ENCODE measurements around the gene TTLL9. TPM values are rescaled to one million over a fixed set of nuclear protein-coding genes. Genes with fewer than 3 reads are reported as not detected.
"Not testable (repeated sequence)": the region's sequence is repeated elsewhere in the genome, so short reads cannot be mapped to it uniquely, and the experiment has no call there.

Gene TTLL9
- total and polyA plus RNA-seq, 12 donors: 0.13 to 0.88 (median 0.23) TPM; not detected in 5

DNA sequence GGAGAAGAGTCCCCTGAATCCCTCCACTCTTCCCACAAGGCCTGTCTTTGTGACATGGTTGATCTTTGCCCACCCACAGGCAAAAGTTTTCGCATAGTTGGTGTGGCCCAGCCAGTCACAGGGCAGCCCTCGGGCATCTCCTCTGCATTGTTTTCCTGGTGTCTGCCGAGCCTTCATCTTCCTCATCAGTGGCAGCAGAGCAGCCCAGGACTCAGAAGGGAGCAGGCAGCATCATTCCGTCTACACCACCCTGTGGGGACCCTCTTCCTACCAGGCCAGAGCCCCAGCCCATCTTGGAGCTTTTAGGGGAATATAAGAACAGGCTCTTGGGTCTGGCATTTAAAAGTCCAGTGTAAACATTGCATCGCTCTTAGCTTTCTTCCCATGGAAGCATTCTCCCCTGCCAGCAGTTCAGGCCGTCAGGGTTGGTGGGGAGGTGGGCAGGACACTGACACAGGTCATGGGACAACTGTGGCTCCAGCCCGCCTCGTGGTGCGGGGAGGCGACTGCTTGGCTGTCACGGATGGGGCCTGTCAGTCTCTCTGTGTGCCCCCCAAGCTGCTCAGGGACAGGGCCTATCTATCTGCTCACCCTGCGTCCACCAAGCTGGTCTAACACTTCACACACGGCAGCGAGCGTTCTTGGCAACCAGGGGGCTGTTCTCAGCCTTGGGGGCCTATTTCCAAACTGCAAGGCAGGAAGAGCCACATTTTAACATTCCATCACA, 43.2 kb downstream of the TTLL9 start:
- H3K27ac ChIP-seq: no peak overlapping the region
- no peaks in the 10 kb centered on the region for H3K27me3 ChIP-seq
- WGBS, 4 donors: 53 to 85% (median 78%) methylated on average over 12 to 15 of the region's 15 CpGs
- H3K4me1 ChIP-seq (replicated peaks in 1 of 2): no peaks in the 10 kb centered on the region
- no peaks in the 10 kb centered on the region for H3K9me3 ChIP-seq (replicated peaks in 1 of 3)
- DNase-seq: no peak
- intact Hi-C loops (cut with DNase I): no loop called here
- no peak overlapping the region for H3K4me3 ChIP-seq
- no peaks in the 10 kb centered on the region for H3K36me3 ChIP-seq (replicated peaks in 1 of 2)
- no peak for TF ChIP-seq POLR2A (IDR thresholded peaks at IDR 0.05)
- TF ChIP-seq, protein P1, sequence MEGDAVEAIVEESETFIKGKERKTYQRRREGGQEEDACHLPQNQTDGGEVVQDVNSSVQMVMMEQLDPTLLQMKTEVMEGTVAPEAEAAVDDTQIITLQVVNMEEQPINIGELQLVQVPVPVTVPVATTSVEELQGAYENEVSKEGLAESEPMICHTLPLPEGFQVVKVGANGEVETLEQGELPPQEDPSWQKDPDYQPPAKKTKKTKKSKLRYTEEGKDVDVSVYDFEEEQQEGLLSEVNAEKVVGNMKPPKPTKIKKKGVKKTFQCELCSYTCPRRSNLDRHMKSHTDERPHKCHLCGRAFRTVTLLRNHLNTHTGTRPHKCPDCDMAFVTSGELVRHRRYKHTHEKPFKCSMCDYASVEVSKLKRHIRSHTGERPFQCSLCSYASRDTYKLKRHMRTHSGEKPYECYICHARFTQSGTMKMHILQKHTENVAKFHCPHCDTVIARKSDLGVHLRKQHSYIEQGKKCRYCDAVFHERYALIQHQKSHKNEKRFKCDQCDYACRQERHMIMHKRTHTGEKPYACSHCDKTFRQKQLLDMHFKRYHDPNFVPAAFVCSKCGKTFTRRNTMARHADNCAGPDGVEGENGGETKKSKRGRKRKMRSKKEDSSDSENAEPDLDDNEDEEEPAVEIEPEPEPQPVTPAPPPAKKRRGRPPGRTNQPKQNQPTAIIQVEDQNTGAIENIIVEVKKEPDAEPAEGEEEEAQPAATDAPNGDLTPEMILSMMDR (IDR thresholded peaks at IDR 0.05): no peak

DNA sequence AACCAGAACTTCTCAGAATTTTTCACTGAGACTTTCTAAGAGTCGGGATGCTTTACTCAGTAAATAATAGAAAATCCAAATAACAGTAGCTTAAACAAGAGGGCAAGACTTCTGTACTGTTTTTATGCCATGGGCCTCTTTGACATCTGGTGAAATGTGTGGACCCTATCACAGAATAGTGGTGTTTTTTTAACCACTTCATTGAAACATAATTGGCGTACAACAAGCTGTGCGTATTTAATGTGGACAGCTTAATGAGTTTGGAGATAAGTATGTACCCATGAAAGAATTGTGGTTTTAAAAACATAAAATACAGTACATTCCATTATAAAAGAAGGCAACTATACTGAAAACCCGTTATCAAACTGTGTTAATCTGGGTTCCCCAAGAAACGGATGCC, 43.7 kb downstream of the TTLL9 start:
- Histone ChIP-seq H3K36me3 (replicated peaks in 1 of 2) (no peaks in the 10 kb centered on the region), H3K27me3 (no peaks in the 10 kb centered on the region), H3K27ac (no peak overlapping the region), H3K4me1 (replicated peaks in 1 of 2) (no peaks in the 10 kb centered on the region), H3K9me3 (replicated peaks in 1 of 3) (no peaks in the 10 kb centered on the region), H3K4me3 (no peak overlapping the region)
- WGBS, 4 donors: 82 to 87% (median 84%) methylated on average over 5 of the region's 5 CpGs
- intact Hi-C loops (cut with DNase I): no loop called here
- DNase-seq: no peak
- no peak for TF ChIP-seq POLR2A (IDR thresholded peaks at IDR 0.05)
- TF ChIP-seq, protein P1 (IDR thresholded peaks at IDR 0.05): no peak

DNA sequence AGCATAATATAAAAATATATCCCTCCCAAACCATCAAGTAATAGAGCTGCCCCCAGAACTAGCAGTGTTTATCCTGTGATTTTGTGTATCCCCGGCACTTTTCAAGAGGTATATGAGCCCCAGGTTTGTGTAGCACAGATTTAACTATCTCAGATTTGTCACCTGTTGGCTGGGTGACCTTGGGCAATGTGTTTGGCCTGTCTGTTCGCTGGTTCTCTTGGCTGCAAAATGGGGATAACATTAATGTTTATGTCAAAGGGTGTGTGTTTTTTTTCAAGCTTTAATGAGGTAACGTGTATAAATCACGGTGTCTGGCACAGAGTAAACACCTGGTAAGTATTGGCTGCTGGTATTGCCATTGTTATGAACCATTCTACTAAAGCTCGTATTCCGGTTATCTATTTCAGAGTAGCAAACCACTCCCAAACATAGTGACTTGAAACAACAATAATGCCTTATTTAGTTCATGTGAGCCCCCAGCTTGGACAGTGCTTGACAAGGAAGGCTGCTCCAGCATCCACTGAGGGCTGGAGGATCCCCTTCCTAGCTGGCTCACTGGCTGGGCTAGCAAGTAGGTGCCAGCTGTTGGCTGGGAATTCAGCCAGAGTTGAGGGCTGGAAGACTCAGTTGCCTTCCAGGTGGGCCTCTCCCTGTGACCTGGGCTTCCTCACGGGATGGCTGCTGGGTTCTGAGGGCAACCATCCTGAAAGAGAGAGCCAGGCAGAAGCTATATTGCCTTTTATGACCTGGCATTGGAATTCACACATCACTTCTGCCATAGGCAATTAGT, 45.3 kb downstream of the TTLL9 start:
- Histone ChIP-seq H3K27ac (no peak overlapping the region), H3K36me3 (replicated peaks in 1 of 2) (no peaks in the 10 kb centered on the region), H3K4me3 (no peak overlapping the region), H3K4me1 (replicated peaks in 1 of 2) (no peaks in the 10 kb centered on the region), H3K27me3 (no peaks in the 10 kb centered on the region), H3K9me3 (replicated peaks in 1 of 3) (no peaks in the 10 kb centered on the region)
- DNase-seq: no peak
- TF ChIP-seq, protein P1 (IDR thresholded peaks at IDR 0.05): no peak
- no peak for TF ChIP-seq POLR2A (IDR thresholded peaks at IDR 0.05)
- WGBS, 4 donors: 78 to 86% (median 82%) methylated on average over 6 to 7 of the region's 7 CpGs
- intact Hi-C loops (cut with DNase I): no loop called here

DNA sequence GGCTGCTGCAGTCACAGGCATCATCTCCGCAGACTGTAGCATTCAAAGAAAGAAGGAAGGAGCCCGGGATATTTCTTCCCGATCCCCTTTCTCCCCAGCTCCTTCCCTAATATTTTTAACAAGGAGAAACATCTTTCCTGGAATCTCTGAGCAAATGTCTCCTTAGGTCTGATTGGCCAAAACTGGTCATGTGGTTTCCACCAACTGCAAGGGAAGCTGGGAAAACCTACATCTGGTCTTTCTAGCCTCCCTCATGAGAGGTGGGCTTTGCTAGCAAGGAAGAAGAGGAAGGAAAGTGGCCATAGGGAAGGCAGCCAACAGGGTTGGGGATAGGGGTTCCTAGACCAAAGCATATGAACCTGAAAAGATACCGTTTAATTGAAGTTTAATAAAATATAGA, 46.3 kb downstream of the TTLL9 start:
- no peaks in the 10 kb centered on the region for H3K9me3 ChIP-seq (replicated peaks in 1 of 3)
- TF ChIP-seq POLR2A (IDR thresholded peaks at IDR 0.05): no peak
- intact Hi-C loops (cut with DNase I): no loop called here
- DNase-seq: no peak
- no peaks in the 10 kb centered on the region for H3K4me1 ChIP-seq (replicated peaks in 1 of 2)
- H3K4me3 ChIP-seq: no peak overlapping the region
- no peaks in the 10 kb centered on the region for H3K36me3 ChIP-seq (replicated peaks in 1 of 2)
- H3K27me3 ChIP-seq: no peaks in the 10 kb centered on the region
- 78 to 89% (median 88%) methylated on average over 4 of the region's 4 CpGs for WGBS, 4 donors
- no peak overlapping the region for H3K27ac ChIP-seq

DNA sequence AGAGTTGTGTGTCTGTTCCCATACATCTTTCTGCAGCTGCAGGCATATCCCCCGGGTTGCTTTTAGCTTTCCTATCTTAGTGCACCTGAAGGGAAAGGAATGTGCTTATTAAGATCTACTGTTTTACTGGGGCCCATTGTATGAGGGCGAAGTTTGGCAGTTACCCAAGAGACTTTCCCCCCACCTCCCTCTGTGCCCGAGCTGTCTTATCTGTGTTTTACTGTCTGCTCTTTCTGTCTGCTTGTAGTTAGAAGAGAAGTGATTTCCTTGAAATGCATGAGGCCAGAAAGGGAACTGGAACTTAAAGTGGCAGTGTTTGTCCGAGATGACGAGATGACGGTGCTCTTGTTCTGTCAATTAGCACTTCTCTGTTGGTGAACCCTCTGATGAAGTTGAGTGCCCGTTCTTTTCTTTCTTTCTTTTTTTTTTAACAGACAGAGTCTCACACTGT, 47.6 kb downstream of the TTLL9 start:
- H3K27me3 ChIP-seq; H3K27ac ChIP-seq; H3K4me1 ChIP-seq (replicated peaks in 1 of 2); DNase-seq; H3K4me3 ChIP-seq; intact Hi-C loops (cut with DNase I); H3K36me3 ChIP-seq (replicated peaks in 1 of 2); H3K9me3 ChIP-seq (replicated peaks in 1 of 3): not testable (repeated sequence)
- 15 to 18% (median 16%) methylated on average over 7 of the region's 7 CpGs for WGBS, 4 donors

All from adrenal gland (tissue), 12 donors.